Stimulated activated CD8-positive, alpha-beta memory T cell treated with anti-CD3 and anti-CD28 coated beads, Interleukin-2, amount 100 ng/mL, for 1 hour (primary cell): Measurements from ENCODE around the gene KIF1B.

ENCODE experiments used
- DNase-seq, 2 donors: peaks; one replicate each; pipeline ENCODE4 v3.0.0-alpha.2; 2020; ENCODE audit warnings: low read depth in 2 of 2

Gene KIF1B

GRCh38 chr1:10209905-10210810 is at the start of gene KIF1B:
Gene KIF1B (plus strand): TSS chr1:10210570. CDS start chr1:10232329, 21,759 bp downstream.
- peak; percentile 93 to 96 for DNase-seq

GRCh38 chr1:10160907-10161490 is 49.4 kb upstream of the KIF1B start:
- no peak for DNase-seq

GRCh38 chr1:10161541-10162290 is 48.7 kb upstream of the KIF1B start:
- DNase-seq = no peak

- DNase-seq = no peak
Observed at GRCh38 chr1:10168912-10169514, 41.4 kb upstream of the KIF1B start.

GRCh38 chr1:10170239-10170574 is 40.2 kb upstream of the KIF1B start:
- DNase-seq = no peak

GRCh38 chr1:10171105-10171767 is 39.1 kb upstream of the KIF1B start:
- DNase-seq = no peak

GRCh38 chr1:10171995-10172669 is 38.2 kb upstream of the KIF1B start:
- no peak for DNase-seq

- no peak for DNase-seq
Observed at GRCh38 chr1:10173582-10173981, 36.8 kb upstream of the KIF1B start.

- DNase-seq = no peak
Observed at GRCh38 chr1:10177876-10178275, 32.5 kb upstream of the KIF1B start.

- no peak for DNase-seq
Observed at GRCh38 chr1:10178597-10179405, 31.6 kb upstream of the KIF1B start.

- no peak for DNase-seq
Observed at GRCh38 chr1:10179406-10180091, 30.8 kb upstream of the KIF1B start.

GRCh38 chr1:10181154-10181553 is 29.2 kb upstream of the KIF1B start:
- DNase-seq = no peak

GRCh38 chr1:10185759-10186158 is 24.6 kb upstream of the KIF1B start:
- DNase-seq = no peak

- no peak for DNase-seq
Observed at GRCh38 chr1:10186331-10187025, 23.9 kb upstream of the KIF1B start.

- DNase-seq = no peak
Observed at GRCh38 chr1:10187026-10187334, 23.4 kb upstream of the KIF1B start.

GRCh38 chr1:10188133-10188650 is 22.2 kb upstream of the KIF1B start:
- DNase-seq = no peak

GRCh38 chr1:10189659-10190058 is 20.7 kb upstream of the KIF1B start:
- DNase-seq = no peak

- DNase-seq = no peak
Observed at GRCh38 chr1:10192263-10192662, 18.1 kb upstream of the KIF1B start.

- no peak for DNase-seq
Observed at GRCh38 chr1:10193288-10193687, 17.1 kb upstream of the KIF1B start.
